Activated CD4-positive, alpha-beta T cell treated with anti-CD3 and anti-CD28 coated beads for 24 hours (primary cell): ENCODE data around the gene RTN3.

ENCODE experiments used
- DNase-seq, 2 donors: peaks; one replicate each; pipeline ENCODE4 v3.0.0-alpha.2; 2020; ENCODE audit warnings: low read depth in 2 of 2

RTN3 gene

GRCh38 chr11:63738720-63739360, 57.5 kb downstream of the RTN3 start:
- DNase-seq = peak; percentile 54 to 64

GRCh38 chr11:63745304-63746170, 64.2 kb downstream of the RTN3 start:
- no peak for DNase-seq

- DNase-seq = no peak
These were observed 65.7 kb downstream of the RTN3 start for GRCh38 chr11:63747011-63747410.

DNA sequence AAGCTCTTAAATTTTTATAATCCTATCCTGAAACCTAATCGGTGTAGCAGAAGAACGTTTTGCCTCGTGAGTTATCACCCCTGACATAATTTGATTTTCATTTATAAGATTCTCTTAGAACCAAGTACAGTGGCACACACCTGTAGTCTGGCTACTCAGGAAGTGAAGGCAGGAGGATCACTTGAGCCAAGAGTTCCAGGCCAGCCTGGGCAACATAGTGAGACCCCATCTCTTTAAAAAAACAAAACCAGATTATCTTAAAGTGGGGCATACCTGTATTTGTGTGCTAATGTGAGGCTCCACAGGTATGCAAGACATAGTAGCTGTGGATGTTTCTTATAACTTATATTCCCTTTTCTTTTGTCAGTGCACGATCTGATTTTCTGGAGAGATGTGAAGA, 68.3 kb downstream of the RTN3 start:
- no peak for DNase-seq

DNA sequence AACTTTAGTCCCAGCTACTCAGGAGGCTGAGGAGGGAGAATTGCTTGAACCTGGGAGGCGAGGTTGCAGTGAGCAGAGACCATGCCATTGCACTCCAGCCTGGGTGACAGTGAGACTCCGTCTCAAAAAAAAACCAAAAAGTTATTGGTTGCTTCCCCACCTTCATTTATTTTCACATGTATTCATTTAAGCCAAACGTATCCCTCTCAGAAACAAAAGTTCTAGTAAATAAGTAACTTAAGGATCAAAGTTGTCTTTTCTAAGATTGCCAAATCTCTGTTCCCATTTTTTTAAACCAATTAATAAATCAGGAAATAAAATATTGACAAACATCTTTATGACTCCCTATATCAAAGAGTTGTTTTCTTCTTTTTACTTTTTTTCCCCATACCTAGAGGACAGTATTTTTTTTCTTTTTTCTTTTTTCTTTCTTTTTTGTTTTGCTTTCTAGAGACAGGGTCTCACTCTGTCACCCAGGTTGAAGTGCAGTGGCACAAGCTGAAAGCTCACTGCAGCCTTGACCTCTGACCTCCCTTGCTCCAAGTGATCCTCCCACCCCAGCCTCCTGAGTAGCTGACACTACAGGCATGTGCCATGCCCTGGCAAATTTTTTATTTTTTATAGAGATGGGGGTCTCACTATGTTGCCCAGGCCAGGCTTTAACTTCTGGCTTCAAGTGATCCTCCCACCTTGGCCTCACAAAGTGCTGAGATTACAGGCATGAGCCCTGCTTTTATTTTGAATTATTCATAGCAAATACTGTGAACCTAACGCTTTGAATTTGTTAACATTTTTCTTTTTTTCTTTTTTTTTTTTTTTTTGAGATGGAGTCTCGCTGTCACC, 75.8 kb downstream of the RTN3 start:
- DNase-seq = no peak

DNA sequence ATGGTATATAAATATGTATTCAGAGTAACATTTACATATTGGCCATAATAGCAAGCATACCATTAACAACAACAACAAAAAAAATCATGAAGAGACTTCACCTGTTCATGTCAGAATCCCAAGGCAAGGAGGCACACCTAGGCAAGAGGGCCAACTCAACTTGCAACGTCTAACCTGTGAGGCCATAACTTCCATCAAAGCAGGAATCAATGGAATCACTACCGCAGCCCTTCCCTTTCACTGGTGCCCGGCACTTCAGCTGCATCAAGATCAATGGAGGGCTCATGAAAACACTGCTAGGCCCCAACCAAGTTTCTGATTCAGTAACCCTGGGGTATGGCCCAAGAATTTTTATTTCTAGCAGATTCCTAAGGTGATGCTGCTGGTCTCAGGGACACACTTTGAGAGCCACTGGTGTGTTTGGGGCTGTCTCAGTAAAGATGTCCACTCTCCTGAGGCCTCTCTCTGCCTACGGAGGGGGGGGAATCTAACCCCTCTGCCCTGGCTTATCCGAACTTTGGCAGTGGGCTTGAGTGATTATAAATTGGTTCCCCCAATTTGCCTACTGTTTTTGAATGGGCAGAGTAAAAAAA, 79.3 kb downstream of the RTN3 start:
- DNase-seq = no peak

GRCh38 chr11:63761188-63761587, 79.9 kb downstream of the RTN3 start:
- no peak for DNase-seq

DNA sequence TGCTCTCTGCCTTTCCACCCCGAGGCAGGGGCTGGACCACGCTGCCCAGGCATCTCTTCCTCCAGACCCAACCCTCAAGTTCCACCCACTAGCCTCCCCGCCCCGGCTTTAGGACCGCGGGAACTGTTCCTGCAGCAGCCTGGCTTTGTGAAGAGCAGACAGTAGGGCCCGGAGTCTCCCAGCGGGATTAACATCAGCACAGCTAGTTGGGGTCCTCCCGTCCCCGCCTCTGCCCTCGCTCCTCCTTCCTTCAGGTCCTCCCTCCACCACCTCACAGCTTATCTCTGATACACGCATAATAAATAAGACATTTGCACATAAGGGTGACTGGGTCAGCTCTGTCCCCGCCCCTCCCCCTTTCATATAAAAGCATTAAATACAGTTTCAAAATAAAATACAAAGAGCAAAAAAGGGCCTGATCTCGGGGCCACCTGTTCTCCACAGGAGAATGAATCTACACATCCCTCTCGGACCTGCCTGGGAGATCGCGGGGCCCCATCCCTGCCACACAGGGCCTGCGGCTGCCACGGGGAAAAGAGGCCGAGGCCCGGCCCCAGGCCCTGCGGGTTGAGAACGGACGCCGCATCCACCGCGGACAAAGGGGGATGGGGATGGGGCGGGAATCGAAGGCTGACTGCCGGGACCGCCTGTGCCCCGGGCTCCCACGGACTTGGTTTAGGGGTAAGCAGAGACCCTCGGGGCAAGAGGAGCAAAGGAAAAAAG, 80.8 kb downstream of the RTN3 start:
- DNase-seq = no peak

DNA sequence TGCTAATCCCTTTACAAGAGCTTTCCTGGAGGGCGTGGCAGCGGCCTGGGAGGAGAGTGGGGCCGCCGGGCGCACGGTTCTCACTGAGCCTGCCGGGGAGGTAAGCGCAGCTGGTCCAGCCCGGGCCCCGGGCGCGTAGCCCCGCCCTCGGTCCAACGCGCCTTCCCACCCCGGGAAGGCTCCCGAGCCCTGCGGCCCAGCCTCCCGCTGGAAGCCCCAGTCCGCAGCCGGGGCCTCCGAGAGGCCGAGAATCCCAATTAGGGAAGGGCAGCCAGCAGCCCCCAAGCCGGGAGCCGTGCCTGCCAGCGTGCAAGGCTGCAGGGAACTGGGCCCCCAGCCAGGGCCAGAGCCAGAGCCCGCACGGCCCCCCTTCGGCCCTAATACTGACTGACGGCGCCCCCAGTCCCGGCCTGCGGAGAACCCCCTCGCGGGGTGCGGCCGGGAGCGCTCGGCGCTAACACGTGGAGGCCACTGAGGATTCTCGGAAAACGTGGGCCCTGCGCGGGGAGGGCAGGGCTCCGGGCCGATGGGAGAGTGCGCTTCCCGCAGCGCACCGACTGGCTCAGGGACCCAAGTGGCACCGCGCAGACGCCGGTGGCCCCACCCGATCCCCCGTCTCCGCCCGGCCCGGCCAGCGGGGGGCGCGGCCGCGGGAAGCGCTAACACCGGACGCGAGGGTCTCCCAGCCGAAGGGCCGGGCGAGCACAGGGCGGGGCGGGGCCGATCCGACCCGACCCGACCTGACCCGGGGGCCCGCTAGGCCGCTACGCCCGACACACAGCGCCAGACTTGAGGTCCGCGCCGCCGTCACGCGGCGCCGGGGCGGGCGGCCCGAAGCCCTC, 81.6 kb downstream of the RTN3 start:
- no peak for DNase-seq

DNA sequence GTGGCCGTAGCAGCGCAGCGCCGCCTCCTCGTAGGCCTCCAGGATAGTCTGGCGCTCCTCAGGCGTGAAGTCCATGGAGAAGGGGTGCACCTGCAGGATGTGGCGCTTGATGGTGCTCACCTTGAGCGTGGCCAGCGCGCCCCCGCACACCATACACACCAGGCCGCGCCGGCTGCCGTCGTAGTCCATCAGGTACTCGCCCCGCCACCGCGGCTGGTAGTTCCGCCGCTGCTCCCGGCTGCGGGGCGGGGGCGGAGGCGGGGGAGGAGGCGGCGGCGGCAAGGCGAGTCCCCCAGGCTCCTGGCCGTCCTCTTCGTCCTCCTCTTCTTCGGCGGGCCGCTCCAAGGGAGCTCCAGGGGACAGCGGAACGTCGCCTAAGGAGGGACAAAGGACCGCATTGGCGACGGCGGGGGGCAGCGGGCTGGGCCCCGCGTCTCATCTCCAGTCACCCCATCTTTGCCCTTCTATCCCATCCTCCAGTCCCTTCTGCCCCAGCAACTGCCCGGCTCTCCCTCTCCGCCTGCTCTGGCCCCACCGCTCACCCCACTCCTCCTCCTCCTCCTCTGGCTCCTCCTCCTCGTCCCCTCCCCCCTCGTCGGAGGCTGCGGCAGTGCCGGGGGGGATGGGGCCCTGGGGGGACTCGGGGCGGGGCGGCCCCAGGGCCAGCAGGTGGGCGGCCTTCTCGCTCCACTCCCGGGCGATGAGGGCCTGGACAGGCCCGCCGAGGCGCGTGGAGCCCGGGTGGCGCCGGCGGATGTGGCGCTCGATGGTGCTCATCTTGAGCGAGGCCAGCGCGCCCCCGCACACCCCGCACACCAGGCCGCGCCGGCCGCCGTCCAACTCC, 82.4 kb downstream of the RTN3 start:
- no peak for DNase-seq

DNA sequence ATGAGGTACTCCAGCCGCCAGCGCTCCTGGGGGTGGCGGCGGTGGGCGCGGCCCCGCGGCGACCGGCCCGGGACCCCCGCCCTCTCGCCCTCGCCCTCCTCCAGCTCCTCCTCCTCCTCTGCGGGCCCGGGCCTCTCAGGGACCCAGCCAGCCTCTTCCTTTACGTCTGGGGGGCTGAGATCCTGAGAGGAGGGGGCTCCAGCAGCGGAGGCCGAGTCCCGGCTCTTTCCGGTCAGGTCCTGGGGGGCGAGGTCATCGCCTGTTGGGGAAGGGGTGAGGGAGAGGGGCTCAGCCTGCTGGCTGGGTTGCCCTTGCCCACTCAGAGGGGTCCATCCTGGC, 83.0 kb downstream of the RTN3 start:
- no peak for DNase-seq

DNA sequence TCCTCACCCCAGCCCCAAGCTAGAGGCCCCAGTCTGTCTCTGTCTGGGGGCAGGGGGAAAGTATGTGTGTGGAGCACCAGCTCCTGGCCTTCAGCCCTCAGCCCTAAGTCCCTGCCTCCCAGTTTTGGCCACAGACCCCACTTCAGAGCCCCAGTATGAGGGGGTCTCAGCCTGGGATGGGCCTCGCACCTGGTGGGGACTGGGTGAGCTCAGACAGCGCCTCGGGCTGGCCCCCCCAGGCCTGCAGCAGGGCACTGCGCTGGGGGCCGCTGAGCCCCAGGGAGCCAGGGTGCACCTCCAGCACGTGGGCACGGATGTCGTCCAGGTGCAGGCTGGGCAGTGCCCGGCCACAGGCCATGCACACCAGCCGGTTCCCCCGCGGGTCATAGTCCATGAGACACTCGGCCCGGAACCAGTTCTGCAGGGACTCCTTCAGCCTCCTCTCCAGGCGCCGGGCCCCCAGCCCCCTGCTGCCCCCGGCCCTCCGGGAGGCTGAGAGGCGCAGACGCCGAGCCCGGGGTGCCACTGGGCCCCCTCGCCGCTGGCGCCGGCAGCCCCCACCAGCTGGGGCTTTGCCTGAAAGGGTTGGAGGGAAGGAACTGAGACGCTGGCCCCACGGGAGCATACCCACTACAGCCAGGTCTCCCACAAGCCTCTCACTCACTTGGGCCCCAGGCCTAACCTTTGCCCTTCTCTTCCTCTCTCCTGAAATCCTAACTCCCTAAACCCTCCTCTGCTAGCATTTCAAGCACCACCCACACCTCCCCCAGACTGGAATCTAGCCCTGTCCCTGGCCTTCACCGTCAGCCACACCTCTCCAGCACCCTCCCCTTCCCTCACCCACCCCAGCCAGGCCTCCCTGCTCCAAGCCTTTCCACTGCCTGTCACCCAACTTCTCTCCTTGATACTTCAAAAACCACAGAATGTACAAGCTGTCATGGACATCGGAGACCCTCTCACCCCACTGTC, 83.7 kb downstream of the RTN3 start:
- DNase-seq = no peak

GRCh38 chr11:63765688-63766241, 84.5 kb downstream of the RTN3 start:
- no peak for DNase-seq

DNA sequence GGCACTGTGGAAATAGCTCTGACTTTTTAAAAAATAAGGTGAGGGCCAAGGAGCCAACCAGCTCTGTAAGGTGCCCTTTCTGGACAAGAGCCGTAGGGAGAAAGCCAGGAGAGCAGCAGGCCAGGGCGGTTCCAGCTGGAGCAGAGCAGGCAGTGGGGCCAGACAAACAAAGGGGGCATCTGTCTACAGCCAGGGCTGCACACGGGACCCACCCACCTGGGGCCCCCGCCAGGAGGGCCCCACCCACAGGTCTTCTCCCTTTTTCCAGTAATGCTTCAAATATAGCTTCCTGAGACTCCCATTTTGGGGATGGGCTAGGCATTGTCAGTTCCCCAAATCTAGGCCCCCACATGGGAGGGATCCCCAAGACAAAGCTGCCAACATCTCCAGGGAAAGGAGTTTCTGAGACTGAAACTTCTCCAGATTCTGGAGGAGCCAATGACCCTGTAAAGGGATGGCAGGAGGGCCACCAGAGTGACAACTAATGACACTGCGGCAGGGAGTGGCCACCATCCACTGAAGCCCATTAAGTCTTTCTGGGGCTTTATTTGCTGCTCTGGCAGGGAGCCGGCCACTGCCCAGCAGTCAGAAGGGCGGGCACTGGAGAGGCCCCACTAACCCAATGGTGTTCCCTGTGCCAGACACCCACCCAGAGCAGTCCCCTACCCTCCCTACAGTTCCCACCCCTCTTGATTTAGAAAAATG, 85.4 kb downstream of the RTN3 start:
- no peak for DNase-seq

DNA sequence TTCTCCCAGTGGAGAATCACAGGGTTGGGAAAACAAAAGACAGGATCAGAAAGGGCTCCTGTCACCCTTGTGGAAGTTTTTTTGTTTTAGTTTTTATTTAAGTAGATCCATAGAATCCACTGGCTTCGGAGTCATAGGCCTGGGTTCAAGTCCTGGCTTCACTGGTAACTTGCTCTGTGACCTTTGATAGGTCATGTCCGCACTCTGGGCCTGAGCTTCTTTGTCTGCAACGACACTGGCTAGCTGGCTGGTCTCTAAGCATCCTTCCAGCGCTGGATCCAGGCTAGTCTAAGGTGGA, 85.9 kb downstream of the RTN3 start:
- DNase-seq = no peak

GRCh38 chr11:63767565-63768236, 86.4 kb downstream of the RTN3 start:
- DNase-seq = peak in 1 of 2 donors; percentile 27
